Nephron (organoid): ENCODE results near the gene ERBB3.

Experiments
- H3K27ac Mint-ChIP-seq, 3 experiments: 2 replicates each; pipeline ENCODE4 v1.8.0; 2020; ENCODE audit warnings: mixed read lengths in 3 of 3, mild to moderate bottlenecking in 2 of 3, moderate library complexity in 1 of 3
- H3K27me3 Mint-ChIP-seq: 2 replicates; pipeline ENCODE4 v1.8.0; 2021; ENCODE audit warnings: low read depth, mild to moderate bottlenecking, moderate library complexity, mixed read lengths
- H3K36me3 Mint-ChIP-seq: 2 replicates; pipeline ENCODE4 v1.8.0; 2020; ENCODE audit warnings: low read depth, mixed read lengths
- H3K4me1 Mint-ChIP-seq: 2 replicates; pipeline ENCODE4 v1.8.0; 2020; ENCODE audit warnings: mixed read lengths
- H3K4me3 Mint-ChIP-seq, 3 experiments: 2 replicates each; pipeline ENCODE4 v1.8.0; 2020; ENCODE audit warnings: mild to moderate bottlenecking in 3 of 3, mixed read lengths in 3 of 3, moderate library complexity in 2 of 3
- H3K9me3 Mint-ChIP-seq: 2 replicates; pipeline ENCODE4 v1.8.0; 2020; ENCODE audit warnings: mixed read lengths
- CTCF ChIP-seq, 3 experiments: fragments of 200-600 bp; sonication (generic); IDR thresholded peaks; one replicate each; pipeline ENCODE4 v1.5.0; 2021; ENCODE audit warnings: antibody characterized with exemption in 3 of 3; ENCODE audit not compliant: unreplicated experiment in 3 of 3

The ERBB3 gene

GRCh38 chr12:56078427-56078826 is 1.5 kb upstream of the ERBB3 start:
- Mint-ChIP-seq H3K27ac (peak overlapping the region; percentile 35 to 96 (median 85)), H3K27me3 (peaks cover 45% of the 10 kb centered on the region), H3K4me3 (peak overlapping the region; percentile 88 to 96 (median 89)), H3K36me3 (no peaks in the 10 kb centered on the region), H3K9me3 (no peaks in the 10 kb centered on the region), H3K4me1 (peaks cover 11% of the 10 kb centered on the region)
- TF ChIP-seq CTCF (IDR thresholded peaks at IDR 0.05; ENCODE audit: unreplicated experiment in 3 of 3): no peak

GRCh38 chr12:56078931-56079722 is 838 bp upstream of the ERBB3 start:
- H3K27ac Mint-ChIP-seq: peak overlapping the region; percentile 85 to 96 (median 94)
- peak overlapping the region; percentile 88 to 96 (median 89) for H3K4me3 Mint-ChIP-seq
- H3K27me3 Mint-ChIP-seq: peaks cover 44% of the 10 kb centered on the region
- no peaks in the 10 kb centered on the region for H3K36me3 Mint-ChIP-seq
- H3K9me3 Mint-ChIP-seq: no peaks in the 10 kb centered on the region
- peaks cover 11% of the 10 kb centered on the region for H3K4me1 Mint-ChIP-seq
- TF ChIP-seq CTCF (IDR thresholded peaks at IDR 0.05; ENCODE audit: unreplicated experiment in 3 of 3): peak; percentile 65 to 75 (median 69)

- peak overlapping the region; percentile 88 to 96 (median 89) for H3K4me3 Mint-ChIP-seq
- no peak for TF ChIP-seq CTCF (IDR thresholded peaks at IDR 0.05; ENCODE audit: unreplicated experiment in 3 of 3)
- peak overlapping the region; percentile 85 to 96 (median 85) for H3K27ac Mint-ChIP-seq
- H3K4me1 Mint-ChIP-seq: peaks cover 16% of the 10 kb centered on the region
- peaks cover 44% of the 10 kb centered on the region for H3K27me3 Mint-ChIP-seq
- H3K36me3 Mint-ChIP-seq: peaks cover 8% of the 10 kb centered on the region
- H3K9me3 Mint-ChIP-seq: no peaks in the 10 kb centered on the region
Measured at GRCh38 chr12:56080556-56081138, 682 bp downstream of the ERBB3 start.

DNA sequence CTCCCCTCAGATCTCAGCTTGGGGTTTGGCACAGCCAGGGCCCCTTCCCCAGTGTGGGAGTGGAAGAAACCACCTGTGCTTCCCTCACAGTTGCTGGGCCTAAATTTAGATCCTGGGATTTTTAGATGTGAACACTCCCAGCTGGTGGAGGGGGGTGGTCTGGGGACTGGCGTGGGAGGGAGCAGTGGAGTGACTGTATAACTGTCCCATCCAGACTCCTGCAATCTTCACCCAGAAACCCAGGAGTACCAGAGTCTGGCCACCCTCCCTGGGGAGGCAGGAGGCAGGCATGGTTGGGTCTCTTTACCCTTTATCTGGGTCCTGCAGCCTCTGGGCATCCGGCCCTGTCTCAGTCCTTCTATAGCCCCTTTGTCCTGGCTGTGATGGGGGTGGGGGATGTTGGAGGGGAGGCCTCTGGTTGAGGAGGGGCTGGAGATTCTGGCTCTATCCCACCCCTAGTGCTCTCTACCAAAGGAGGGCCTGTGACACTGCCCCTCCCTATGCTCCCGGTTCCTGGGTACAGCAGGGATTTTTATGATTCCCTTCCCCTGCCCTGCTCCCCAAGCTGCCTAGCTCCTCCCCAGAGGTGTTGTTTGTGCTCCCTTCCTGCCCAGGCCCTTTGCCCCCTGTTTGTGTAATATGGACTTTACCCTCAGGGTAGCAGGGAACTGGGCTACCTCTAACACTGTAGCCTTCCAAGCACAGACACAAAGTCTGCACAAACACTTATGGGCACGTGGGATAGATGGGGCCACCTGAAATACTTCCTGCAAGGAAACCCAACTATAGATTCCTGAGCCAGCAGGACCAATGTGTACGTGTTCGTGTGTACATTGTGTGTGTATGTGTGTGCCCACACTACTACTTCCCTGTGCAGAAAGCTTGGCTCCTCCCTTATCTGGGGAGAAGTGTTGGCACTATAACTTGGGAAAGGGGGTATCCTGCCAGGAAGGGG is 1.7 kb downstream of the ERBB3 start:
- H3K27ac Mint-ChIP-seq: peak overlapping the region; percentile 85 to 96 (median 85)
- H3K36me3 Mint-ChIP-seq: peaks cover 8% of the 10 kb centered on the region
- no peak for TF ChIP-seq CTCF (IDR thresholded peaks at IDR 0.05; ENCODE audit: unreplicated experiment in 3 of 3)
- H3K4me3 Mint-ChIP-seq: peak overlapping the region; percentile 88 to 96 (median 89)
- no peaks in the 10 kb centered on the region for H3K9me3 Mint-ChIP-seq
- H3K27me3 Mint-ChIP-seq: peaks cover 44% of the 10 kb centered on the region
- H3K4me1 Mint-ChIP-seq: peaks cover 20% of the 10 kb centered on the region

GRCh38 chr12:56082382-56082781 is 2.4 kb downstream of the ERBB3 start:
- Mint-ChIP-seq H3K9me3 (no peaks in the 10 kb centered on the region), H3K27me3 (peaks cover 41% of the 10 kb centered on the region), H3K36me3 (peaks cover 8% of the 10 kb centered on the region), H3K27ac (peak overlapping the region; percentile 85 to 96 (median 85)), H3K4me3 (peak overlapping the region; percentile 88 to 96 (median 89)), H3K4me1 (peaks cover 20% of the 10 kb centered on the region)
- TF ChIP-seq CTCF (IDR thresholded peaks at IDR 0.05; ENCODE audit: unreplicated experiment in 3 of 3): no peak
